NCI-H2107 (cell line): ENCODE measurements around the gene IRF1.

ENCODE experiments used
- DNase-seq: peaks from one replicate; lab custom pipeline; 2025; lab: John Stamatoyannopoulos, UW

IRF1 gene

GRCh38 chr5:132474131-132474723 is 16.3 kb downstream of the IRF1 start:
- no peak for DNase-seq

GRCh38 chr5:132473668-132474067 is 16.9 kb downstream of the IRF1 start:
- DNase-seq = no peak

GRCh38 chr5:132473019-132473531 is 17.5 kb downstream of the IRF1 start:
- no peak for DNase-seq

- DNase-seq = no peak
Measured at GRCh38 chr5:132472431-132472830, 18.1 kb downstream of the IRF1 start.

- no peak for DNase-seq
Measured at GRCh38 chr5:132471944-132472343, 18.6 kb downstream of the IRF1 start.

GRCh38 chr5:132471151-132471907 is 19.2 kb downstream of the IRF1 start:
- DNase-seq = no peak

- DNase-seq = no peak
Measured at GRCh38 chr5:132470596-132470995, 20.0 kb downstream of the IRF1 start.

GRCh38 chr5:132470010-132470392 is 20.6 kb downstream of the IRF1 start:
- no peak for DNase-seq

GRCh38 chr5:132469380-132470009 is 21.1 kb downstream of the IRF1 start:
- no peak for DNase-seq

- no peak for DNase-seq
Measured at GRCh38 chr5:132468656-132469379, 21.8 kb downstream of the IRF1 start.

GRCh38 chr5:132467287-132467984 is 23.1 kb downstream of the IRF1 start:
- DNase-seq = no peak

GRCh38 chr5:132466433-132467286 is 23.9 kb downstream of the IRF1 start:
- DNase-seq = no peak

GRCh38 chr5:132465059-132465707 is 25.4 kb downstream of the IRF1 start:
- DNase-seq = no peak

GRCh38 chr5:132464156-132464939 is 26.2 kb downstream of the IRF1 start:
- DNase-seq = no peak

GRCh38 chr5:132463811-132464155 is 26.8 kb downstream of the IRF1 start:
- no peak for DNase-seq

GRCh38 chr5:132462856-132463745 is 27.5 kb downstream of the IRF1 start:
- DNase-seq = no peak

GRCh38 chr5:132462333-132462732 is 28.2 kb downstream of the IRF1 start:
- no peak for DNase-seq

- no peak for DNase-seq
Measured at GRCh38 chr5:132461569-132462070, 29.0 kb downstream of the IRF1 start.
